OCI-LY3 (cell line): Measurements from ENCODE around the gene NAV2.

ENCODE experiments used
- EZH2phosphoT487 ChIP-seq: fragments of 200-600 bp; shearing (Covaris generic); IDR thresholded peaks from 2 replicates; pipeline ENCODE4 v1.6.1; 2018; ENCODE audit warnings: antibody characterized with exemption, mixed run types, low read depth
- TF ChIP-seq, protein P1 (sequence below): fragments of 200-600, 300-600 bp; sonication (generic); IDR thresholded peaks from 2 replicates; pipeline ENCODE4 v1.5.1; 2014; ENCODE audit warnings: antibody characterized with exemption, low read length, low read depth

DNA sequence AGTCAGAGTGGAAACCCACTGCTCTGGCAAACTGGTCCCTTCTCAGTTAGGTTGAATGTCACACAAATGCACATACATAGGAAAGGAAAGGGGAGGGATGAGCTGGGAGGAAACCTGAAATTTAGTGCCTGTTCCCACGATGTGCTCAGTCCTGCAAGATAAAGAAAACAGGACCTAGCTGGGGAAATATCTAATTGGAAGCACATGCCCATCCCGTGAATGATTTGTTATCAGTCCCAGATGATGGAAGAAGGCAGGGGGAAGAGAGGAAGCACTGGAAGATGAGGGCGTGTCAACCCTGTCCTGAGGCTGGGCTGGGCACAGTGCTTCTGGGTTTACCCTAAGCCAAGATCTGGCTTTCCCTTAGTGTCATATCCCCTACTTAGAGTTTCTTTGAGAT, 173.9 kb downstream of the NAV2 start:
- TF ChIP-seq, protein P1, sequence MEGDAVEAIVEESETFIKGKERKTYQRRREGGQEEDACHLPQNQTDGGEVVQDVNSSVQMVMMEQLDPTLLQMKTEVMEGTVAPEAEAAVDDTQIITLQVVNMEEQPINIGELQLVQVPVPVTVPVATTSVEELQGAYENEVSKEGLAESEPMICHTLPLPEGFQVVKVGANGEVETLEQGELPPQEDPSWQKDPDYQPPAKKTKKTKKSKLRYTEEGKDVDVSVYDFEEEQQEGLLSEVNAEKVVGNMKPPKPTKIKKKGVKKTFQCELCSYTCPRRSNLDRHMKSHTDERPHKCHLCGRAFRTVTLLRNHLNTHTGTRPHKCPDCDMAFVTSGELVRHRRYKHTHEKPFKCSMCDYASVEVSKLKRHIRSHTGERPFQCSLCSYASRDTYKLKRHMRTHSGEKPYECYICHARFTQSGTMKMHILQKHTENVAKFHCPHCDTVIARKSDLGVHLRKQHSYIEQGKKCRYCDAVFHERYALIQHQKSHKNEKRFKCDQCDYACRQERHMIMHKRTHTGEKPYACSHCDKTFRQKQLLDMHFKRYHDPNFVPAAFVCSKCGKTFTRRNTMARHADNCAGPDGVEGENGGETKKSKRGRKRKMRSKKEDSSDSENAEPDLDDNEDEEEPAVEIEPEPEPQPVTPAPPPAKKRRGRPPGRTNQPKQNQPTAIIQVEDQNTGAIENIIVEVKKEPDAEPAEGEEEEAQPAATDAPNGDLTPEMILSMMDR, result no peak
- no peak for TF ChIP-seq EZH2phosphoT487
